ENCODE measurements around the gene NRXN3.

Gene NRXN3

GRCh38 chr14:78170203-78170602, at the start of gene NRXN3:
Gene NRXN3 (plus strand): TSS chr14:78170373. CDS start chr14:78243094, 72,721 bp downstream.
- DNase-seq: peak; percentile 66

GRCh38 chr14:78122436-78122835, 47.7 kb upstream of the NRXN3 start:
- no peak for DNase-seq

DNA sequence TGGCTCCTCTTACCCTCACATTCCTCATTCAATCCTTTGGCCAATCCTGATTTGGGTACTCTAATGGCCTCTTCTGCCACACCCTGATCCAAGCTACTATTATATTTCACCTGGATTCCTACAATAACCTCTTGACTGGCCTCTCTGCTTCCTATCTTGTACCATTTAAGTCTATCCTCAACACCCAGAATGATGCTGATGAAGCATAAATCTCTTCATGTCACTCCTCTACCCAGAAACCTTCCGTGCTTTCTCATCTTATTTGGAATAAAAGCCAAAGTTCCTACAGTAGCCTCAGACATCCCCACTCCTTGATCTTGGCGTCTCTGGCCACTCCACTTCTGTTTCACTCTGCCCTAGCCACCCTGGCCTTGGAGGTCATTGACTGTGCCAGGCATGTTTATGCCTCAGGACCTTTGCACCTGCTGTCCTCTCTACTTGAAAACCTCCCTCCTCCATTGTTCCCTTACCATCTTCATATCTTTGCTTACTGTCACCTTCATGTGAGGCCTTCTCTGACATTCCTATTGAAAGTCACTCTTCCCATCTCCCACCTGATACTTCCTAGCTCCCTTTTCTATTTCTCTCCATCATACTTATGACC, 46.4 kb upstream of the NRXN3 start:
- DNase-seq: no peak

DNA sequence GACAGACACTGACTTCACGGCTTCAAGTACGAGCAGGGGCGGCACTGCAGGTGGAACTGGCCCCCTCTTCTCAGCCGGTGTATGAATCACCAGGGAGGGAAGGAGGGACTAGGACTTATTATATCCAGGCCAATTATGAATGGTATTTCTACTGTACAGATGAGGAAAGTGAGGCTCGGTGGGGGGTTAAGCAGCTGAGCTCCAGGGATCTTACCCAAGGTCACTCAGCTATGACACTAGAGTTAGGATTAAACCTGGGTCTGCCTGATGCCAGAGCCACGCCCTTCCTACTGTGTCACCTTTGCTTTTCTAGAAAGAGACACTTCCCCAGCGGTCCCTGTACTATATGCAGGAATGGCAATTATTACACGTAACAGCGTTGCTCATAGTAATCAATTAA, 42.2 kb upstream of the NRXN3 start:
- DNase-seq: no peak

- no peak for DNase-seq
Measured at GRCh38 chr14:78129375-78129774, 40.8 kb upstream of the NRXN3 start.

DNA sequence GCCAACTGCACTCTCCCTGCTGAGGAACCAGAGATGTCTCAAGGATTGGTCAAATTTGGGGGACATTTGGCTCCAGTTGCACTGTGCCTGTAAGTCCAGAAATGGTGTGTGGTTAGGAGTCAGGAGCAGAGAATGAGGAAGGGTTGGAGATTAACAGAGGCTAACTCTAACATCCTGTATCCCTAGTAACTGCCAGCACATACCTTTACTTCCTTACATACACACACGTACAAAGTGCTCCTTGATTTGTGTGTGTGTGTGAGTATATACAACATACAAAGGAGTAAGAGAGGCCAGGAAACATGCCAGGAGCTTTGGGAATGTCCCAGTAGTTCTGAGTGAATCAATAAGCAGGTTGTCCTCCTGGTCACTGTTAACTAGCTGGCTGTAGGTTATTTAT, 39.8 kb upstream of the NRXN3 start:
- DNase-seq: no peak

- DNase-seq: no peak
Measured at GRCh38 chr14:78131201-78131600, 39.0 kb upstream of the NRXN3 start.

DNA sequence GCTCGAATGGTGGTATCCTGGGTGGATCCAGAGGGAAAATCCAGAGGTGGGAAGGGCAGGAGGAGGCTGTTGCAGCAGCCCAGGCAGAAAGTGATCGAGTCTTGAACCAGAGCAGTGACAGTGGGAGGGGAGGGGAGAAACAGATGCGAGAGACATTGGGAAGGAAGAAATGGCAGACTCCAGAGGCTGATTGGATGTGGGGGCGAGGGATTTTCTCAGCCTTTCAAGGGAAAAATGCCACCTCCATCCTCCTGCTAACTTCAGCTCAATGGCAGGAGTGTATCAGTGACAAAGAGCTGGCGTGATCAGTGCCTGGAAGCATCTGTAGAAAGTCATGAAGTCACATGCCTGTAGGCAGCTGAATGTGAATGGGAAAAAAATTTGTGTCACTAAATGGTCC, 38.6 kb upstream of the NRXN3 start:
- no peak for DNase-seq

DNA sequence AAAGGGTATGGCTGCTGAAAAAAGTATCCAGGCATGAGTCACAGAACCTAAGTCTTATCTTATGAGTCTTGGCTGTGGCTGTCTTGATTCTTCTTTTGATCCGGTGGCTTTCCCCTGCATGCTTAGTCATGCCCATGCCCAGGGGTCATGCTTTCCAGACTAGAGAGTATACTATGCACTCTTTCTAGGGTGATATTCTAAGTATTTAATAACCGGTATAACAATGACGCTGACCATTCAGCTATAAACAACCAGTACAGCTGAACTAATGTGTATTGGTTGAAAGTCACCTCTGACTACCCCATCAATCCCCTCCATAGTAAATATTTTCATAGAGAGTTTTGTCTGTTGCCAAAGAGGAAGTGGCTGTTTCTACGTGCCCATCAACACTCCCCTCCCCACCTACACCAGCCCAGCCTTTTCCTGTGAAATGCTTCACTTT, 34.7 kb upstream of the NRXN3 start:
- DNase-seq: no peak

GRCh38 chr14:78136695-78137094, 33.5 kb upstream of the NRXN3 start:
- DNase-seq: no peak

DNA sequence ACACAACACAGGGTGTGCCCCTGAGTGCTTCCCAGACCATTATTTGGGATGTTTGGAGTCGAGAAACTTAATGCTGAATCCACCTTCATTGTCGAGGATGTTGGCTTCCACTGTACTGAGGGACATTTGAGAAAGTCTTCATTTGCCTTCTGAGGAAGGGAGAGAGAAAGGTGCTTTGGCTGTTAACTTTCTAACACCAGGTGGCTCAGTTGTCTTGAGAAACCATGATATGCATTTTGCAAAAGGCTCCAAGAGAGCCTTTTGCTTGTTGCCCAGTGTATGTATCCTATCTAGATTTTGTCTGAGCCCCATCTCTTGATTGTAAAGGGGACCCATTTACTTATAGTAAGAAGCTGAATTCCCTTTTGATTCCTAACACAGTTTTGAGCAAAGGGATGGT, 28.6 kb upstream of the NRXN3 start:
- DNase-seq: peak; percentile 20

- DNase-seq: no peak
Measured at GRCh38 chr14:78142998-78143397, 27.2 kb upstream of the NRXN3 start.

DNA sequence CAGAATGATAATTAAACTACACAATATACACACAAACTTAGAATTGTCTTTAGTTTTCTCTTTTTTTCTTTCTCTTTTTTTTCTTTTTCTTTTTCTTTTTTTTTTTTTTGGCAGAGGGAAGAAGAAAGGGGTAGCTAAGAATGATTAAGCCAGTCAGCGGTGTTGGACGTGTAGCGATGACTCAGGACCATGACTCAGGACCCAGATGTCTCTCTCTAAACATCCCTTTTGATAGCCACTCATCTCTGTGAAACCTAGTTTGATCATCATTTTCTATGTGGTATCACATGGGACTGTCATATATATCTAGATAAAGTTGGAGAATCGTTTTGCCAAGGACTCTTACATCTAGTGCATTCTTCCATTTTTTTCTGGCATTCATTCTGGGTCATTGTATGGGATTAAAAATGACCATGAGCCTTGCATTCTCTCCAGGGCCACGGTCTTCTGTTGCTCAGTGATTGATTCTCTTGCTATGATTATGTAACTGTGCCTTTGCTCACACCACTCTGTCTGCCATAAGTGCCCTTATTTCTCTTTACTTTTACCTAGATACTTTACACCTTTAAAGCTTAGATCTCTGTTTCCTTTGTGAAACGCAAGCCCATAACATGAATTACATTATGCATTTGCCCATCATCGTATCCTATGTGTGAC, 26.6 kb upstream of the NRXN3 start:
- no peak for DNase-seq

- peak; percentile 99 for DNase-seq
Measured at GRCh38 chr14:78152201-78153063, 17.7 kb upstream of the NRXN3 start.

DNA sequence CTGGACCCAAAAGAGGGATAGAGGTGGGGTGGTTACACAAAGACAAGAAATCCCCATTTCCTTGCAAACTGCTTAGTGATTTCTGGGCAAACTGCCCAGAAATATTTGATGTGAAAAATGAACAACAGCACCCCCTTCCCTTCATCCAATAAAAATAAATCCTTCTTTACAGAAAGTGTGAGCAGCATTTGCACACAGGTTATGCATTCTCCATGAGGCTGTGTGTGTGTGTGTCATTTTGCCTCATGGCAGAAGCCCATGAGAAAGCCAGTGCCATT, 17.2 kb upstream of the NRXN3 start:
- DNase-seq: peak; percentile 72

GRCh38 chr14:78154827-78155226, 15.3 kb upstream of the NRXN3 start:
- DNase-seq: no peak

- DNase-seq: no peak
Measured at GRCh38 chr14:78156196-78156595, 14.0 kb upstream of the NRXN3 start.

DNA sequence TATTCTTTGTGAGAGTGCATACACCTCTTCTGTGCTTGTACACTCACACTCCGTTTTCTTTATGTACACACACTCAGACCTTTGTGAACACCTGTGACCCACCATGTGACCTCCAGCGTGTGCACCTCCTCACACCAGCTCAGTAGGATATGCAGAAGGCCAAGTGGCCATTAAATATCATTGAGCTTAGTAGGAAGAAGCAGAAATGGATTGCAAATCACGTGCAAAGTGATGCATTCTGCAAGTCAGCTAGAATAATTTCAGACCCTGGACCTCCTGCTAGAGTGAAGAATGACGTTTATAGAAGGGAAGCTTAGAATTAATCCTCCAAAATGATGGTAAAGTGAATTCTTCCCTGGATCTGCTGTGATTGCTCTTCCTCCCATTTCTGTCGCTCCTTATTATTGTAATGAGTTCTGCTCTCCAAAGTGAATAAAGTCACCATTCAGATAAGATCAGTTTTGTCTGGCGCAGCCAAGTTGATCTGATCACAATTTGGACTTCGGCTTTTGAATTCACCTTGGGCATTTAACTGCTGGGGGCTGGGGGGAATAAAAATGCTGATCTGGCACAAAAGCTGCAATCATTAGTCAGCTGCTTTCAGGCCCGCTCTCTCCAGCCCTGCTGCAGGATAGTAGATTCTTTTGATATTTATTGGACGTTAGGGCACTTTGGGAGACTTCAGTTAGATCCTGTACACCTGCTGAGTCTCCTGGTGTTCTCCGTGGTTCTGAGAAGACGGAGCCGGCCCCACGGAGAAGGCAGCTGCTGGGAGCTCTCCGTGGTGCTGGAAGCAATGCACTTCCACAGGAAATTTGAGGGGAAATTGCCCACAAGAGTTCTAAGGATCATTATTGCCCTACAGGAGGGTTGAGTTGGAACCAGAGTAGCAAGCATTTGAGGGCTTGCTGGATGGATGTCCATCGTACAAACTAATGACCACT, 12.4 kb upstream of the NRXN3 start:
- no peak for DNase-seq

DNA sequence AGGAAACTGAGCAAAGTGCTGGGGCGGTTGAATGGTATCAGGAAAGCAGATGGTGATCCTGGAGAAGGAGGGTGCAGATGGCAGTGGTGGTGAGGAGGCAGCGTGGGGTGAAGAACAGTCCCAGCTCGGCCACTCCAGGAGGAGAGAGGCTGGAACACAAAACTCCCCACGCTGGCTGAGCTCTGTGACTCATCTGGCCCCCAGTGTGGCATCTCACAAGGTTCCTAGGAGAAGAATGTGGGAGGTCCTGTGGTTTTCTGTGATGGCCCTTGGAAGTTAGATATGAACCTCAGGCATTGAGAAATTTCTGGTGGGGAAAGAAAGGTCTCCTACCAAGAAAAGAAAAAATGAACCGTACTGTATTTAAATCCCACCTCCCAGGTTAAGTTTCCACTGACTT, 8.0 kb upstream of the NRXN3 start:
- no peak for DNase-seq

- DNase-seq: peak; percentile 16
Measured at GRCh38 chr14:78164226-78164853, 5.8 kb upstream of the NRXN3 start.

- no peak for DNase-seq
Measured at GRCh38 chr14:78172428-78172827, 2.3 kb downstream of the NRXN3 start.

GRCh38 chr14:78173346-78174035, 3.3 kb downstream of the NRXN3 start:
- no peak for DNase-seq

Measured in COR-L47 (cell line).